Stimulated activated CD8-positive, alpha-beta memory T cell treated with anti-CD3 and anti-CD28 coated beads, Interleukin-2, amount 100 ng/mL, for 1 hour (primary cell): ENCODE results near the gene NOP58.
"Not testable (repeated sequence)": the region's sequence is repeated elsewhere in the genome, so short reads cannot be mapped to it uniquely, and the experiment has no call there.

Experiments used
- DNase-seq, 2 donors: peaks; one replicate each; pipeline ENCODE4 v3.0.0-alpha.2; 2020; ENCODE audit warnings: low read depth in 2 of 2

The NOP58 gene

GRCh38 chr2:202307690-202308089 lies 42.1 kb downstream of the NOP58 start:
- no peak for DNase-seq

- no peak for DNase-seq
Observed at GRCh38 chr2:202311823-202312388, 46.3 kb downstream of the NOP58 start.

DNA sequence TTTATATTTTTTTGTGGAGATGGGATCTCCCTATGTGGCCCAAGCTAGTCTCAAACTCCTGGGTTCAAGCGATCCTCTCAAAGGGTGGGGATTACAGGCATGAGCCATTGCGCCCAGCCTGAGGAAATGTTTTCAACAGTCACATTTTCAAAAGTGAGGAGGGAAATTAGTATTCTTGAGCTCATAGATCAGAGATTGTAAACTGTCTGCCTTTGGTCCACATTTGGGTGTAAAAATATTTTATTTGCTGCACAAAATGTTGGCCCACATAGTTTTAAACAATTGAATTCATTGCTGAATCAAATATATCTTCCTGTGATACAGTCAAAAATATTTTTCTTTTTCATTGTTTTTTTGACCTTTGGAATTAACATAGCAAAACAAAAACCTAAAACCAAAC lies 48.6 kb downstream of the NOP58 start:
- DNase-seq: no peak

DNA sequence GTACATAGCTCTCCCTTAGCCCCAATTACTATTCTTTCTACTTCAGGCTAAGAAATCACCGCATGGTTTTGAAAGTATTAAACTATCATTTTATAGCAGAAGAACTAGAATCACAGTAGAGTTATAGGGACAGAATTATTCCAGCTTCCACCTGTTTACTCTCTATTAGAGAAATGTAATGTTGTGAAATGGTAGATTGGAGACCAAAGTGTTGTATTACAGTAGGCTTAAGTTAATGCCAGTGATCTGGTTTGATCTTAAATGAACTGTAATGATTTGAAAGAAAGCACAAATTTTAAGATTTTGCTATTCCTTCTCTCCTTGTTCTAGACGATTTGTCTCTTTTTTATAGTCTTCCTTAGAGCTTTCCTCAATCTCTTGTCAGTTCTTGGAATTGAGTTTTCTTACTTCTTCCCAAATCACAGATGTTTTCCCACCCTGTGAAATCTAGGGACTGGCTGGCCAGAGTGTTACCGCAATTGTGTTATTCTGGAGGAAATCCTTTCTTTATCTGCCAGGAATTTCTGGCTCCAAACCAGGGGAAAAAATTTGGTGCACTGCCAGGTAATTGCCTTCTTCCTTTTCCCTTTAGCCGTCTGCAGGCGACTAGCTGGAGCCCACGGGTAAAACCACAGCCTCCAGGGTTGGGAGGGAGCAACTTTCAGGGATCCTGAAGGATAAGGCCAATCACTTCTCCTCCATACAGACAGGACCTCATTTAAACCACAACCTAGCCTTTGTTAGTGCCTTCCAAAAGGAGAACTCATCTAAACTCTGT lies 51.7 kb downstream of the NOP58 start:
- no peak for DNase-seq

- not testable (repeated sequence) for DNase-seq
Observed at GRCh38 chr2:202320362-202320761, 54.8 kb downstream of the NOP58 start.

- no peak for DNase-seq
Observed at GRCh38 chr2:202322435-202322834, 56.9 kb downstream of the NOP58 start.

- no peak for DNase-seq
Observed at GRCh38 chr2:202327858-202328257, 62.3 kb downstream of the NOP58 start.

- no peak for DNase-seq
Observed at GRCh38 chr2:202335791-202336467, 70.4 kb downstream of the NOP58 start.

DNA sequence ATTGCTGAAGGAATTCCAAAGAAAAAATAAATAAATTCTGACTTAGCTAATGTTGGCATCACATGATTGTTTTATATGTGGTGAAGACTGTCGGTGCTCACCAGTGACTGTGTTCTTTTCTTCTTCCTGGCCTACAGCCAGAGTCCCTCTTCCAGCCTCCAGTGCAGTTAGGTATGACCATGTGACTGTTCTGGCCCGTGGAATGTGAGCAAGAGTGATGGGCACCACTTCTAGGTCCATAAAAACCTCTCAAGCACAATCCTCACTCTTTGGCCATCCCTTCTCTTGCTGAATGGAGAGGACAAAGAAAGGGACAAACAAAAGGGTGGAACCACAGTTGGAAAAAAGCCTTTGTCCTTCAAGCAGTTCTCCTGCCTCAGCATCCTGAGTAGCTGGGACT lies 71.6 kb downstream of the NOP58 start:
- no peak for DNase-seq

GRCh38 chr2:202337706-202338346 lies 72.3 kb downstream of the NOP58 start:
- no peak for DNase-seq

GRCh38 chr2:202339071-202339870 lies 73.7 kb downstream of the NOP58 start:
- no peak for DNase-seq

- DNase-seq: no peak
Observed at GRCh38 chr2:202344178-202344577, 78.6 kb downstream of the NOP58 start.

DNA sequence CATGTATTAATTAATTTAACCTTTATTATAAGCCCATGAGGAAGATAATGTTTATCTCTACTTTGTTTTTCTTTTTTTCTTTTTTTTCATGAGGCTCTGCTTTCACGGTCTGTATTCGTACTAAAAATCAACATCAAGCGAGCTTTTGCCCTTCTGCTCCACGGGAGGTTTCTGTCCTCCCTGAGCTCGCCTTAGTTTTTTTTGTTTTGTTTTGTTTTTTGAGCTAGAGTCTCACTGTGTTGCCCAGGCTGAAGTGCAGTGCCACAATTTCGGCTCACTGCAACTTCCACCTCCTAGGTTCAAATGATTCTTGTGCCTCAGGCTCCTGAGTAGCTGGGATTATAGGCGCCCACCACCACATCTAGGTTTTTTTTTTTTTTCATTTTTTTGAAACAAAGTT lies 80.6 kb downstream of the NOP58 start:
- no peak for DNase-seq
